IMR-90 (cell line): Measurements from ENCODE around the gene CERS1. TPM values are rescaled to one million over a fixed set of nuclear protein-coding genes. Genes with fewer than 3 reads are reported as not detected.

ENCODE experiments used
- ATAC-seq: fragments of 200-7000 bp; cut with Tn5 transposase; 2 replicates; pipeline ENCODE4 v1.9.1; 2020; ENCODE audit warnings: low read depth, mild to moderate bottlenecking, moderate library complexity
- BruUV-seq: library from RNA; stranded (reverse); fragments of 400-500 nt; replicated peaks from 2 replicates; lab custom pipeline; 2021; lab: Mats Ljungman, UMichigan
- CTCF ChIA-PET: fragments of 300-600 bp; formaldehyde crosslinking; extraction: SDS; loops from one replicate; lab custom pipeline; 2021; ENCODE audit warnings: antibody characterized with exemption; lab: Yijun Ruan, JAX
- POLR2A ChIA-PET: fragments of 300-600 bp; sonication (Branson Sonifier 250); formaldehyde crosslinking; loops from one replicate; lab custom pipeline; 2022; ENCODE audit warnings: antibody characterized with exemption; ENCODE audit not compliant: unreplicated experiment; lab: Charles Lee
- DNase-seq: peaks from one replicate; pipeline ENCODE4 v3.0.0; 2013
- H2AFZ ChIP-seq: replicated peaks from 2 replicates; pipeline ENCODE3; 2013; ENCODE audit warnings: low read length, mild to moderate bottlenecking; ENCODE audit not compliant: poor library complexity
- H2AK5ac ChIP-seq: 2 replicates; pipeline ENCODE4 v1.6.1; 2013; ENCODE audit warnings: low read depth, low read length, inconsistent platforms
- H2AK9ac ChIP-seq: replicated peaks from 2 replicates; pipeline ENCODE3; 2013; ENCODE audit warnings: mild to moderate bottlenecking, low read depth, low read length, moderate library complexity; ENCODE audit not compliant: poor library complexity
- H2BK120ac ChIP-seq: 2 replicates; pipeline ENCODE4 v1.6.1; 2013; ENCODE audit warnings: low read depth, low read length, inconsistent platforms
- H2BK15ac ChIP-seq: 3 replicates; pipeline ENCODE4 v1.6.1; 2013; ENCODE audit warnings: low read depth, low read length, inconsistent platforms
- H2BK20ac ChIP-seq: 2 replicates; pipeline ENCODE4 v1.6.1; 2013; ENCODE audit warnings: low read depth, mild to moderate bottlenecking, inconsistent platforms, low read length, moderate library complexity
- H2BK5ac ChIP-seq: 2 replicates; pipeline ENCODE4 v1.6.1; 2013; ENCODE audit warnings: mild to moderate bottlenecking, low read depth, low read length, inconsistent platforms; ENCODE audit not compliant: poor library complexity, severe bottlenecking
- H3K14ac ChIP-seq: replicated peaks from 2 replicates; pipeline ENCODE4 v1.6.1; 2013; ENCODE audit warnings: low read depth, low read length, inconsistent platforms
- H3K18ac ChIP-seq: 2 replicates; pipeline ENCODE4 v1.6.1; 2013; ENCODE audit warnings: low read depth, low read length, control low read depth
- H3K23ac ChIP-seq: 2 replicates; pipeline ENCODE4 v1.6.1; 2013; ENCODE audit warnings: low read depth, low read length, inconsistent platforms
- H3K27ac ChIP-seq: 2 replicates; pipeline ENCODE4 v1.5.1; 2013; ENCODE audit warnings: mild to moderate bottlenecking, control low read depth, low read length; ENCODE audit not compliant: insufficient read depth
- H3K27me3 ChIP-seq: 2 replicates; pipeline ENCODE4 v1.6.1; 2013; ENCODE audit warnings: low read length; ENCODE audit not compliant: control insufficient read depth, insufficient read depth
- H3K36me3 ChIP-seq: 2 replicates; pipeline ENCODE4 v1.6.1; 2013; ENCODE audit warnings: low read length, mixed read lengths; ENCODE audit not compliant: control insufficient read depth, insufficient read depth
- H3K4ac ChIP-seq: 2 replicates; pipeline ENCODE4 v1.6.1; 2013; ENCODE audit warnings: low read depth, low read length, inconsistent platforms
- H3K4me1 ChIP-seq: 2 replicates; pipeline ENCODE4 v1.6.1; 2013; ENCODE audit warnings: low read length, mixed read lengths; ENCODE audit not compliant: control insufficient read depth, insufficient read depth
- H3K4me2 ChIP-seq: 2 replicates; pipeline ENCODE4 v1.6.1; 2013; ENCODE audit warnings: low read depth, mild to moderate bottlenecking, control low read depth, low read length, moderate library complexity
- H3K4me3 ChIP-seq: 2 replicates; pipeline ENCODE4 v1.5.1; 2013; ENCODE audit warnings: low read depth, mild to moderate bottlenecking, control low read depth, low read length, moderate library complexity; ENCODE audit not compliant: insufficient read depth
- H3K56ac ChIP-seq: 2 replicates; pipeline ENCODE4 v1.6.1; 2013; ENCODE audit warnings: low read length, inconsistent platforms; ENCODE audit not compliant: insufficient read depth; ENCODE audit errors: extremely low read depth
- H3K79me1 ChIP-seq, 2 experiments: 2 replicates each; pipeline ENCODE4 v1.6.1; 2013; ENCODE audit warnings: low read length in 2 of 2, inconsistent platforms in 1 of 2, low read depth in 1 of 2
- H3K9ac ChIP-seq: 2 replicates; pipeline ENCODE4 v1.6.1; 2013; ENCODE audit warnings: low read depth, low read length, control low read depth
- H3K9me1 ChIP-seq: 2 replicates; pipeline ENCODE4 v1.6.1; 2013; ENCODE audit warnings: low read length, inconsistent platforms; ENCODE audit not compliant: insufficient read depth
- H3K9me3 ChIP-seq: 2 replicates; pipeline ENCODE4 v1.6.1; 2013; ENCODE audit warnings: low read length; ENCODE audit not compliant: control insufficient read depth, insufficient read depth
- H4K20me1 ChIP-seq: 2 replicates; pipeline ENCODE4 v1.6.1; 2013; ENCODE audit warnings: low read length, inconsistent platforms; ENCODE audit not compliant: insufficient read depth
- H4K5ac ChIP-seq: 2 replicates; pipeline ENCODE4 v1.6.1; 2013; ENCODE audit warnings: mild to moderate bottlenecking, low read depth, low read length, control low read depth
- H4K8ac ChIP-seq, 2 experiments: 2 replicates each; pipeline ENCODE4 v1.6.1; 2013; ENCODE audit warnings: low read depth in 2 of 2, low read length in 2 of 2, control low read depth in 1 of 2, inconsistent platforms in 1 of 2
- H4K91ac ChIP-seq: 2 replicates; pipeline ENCODE4 v1.6.1; 2013; ENCODE audit warnings: low read depth, low read length, inconsistent platforms; ENCODE audit not compliant: insufficient read depth
- CEBPB ChIP-seq: IDR thresholded peaks from 2 replicates; pipeline ENCODE4 v1.6.1; 2012; ENCODE audit warnings: low read depth, low read length, improper control_type of control experiment
- FOS ChIP-seq: fragments of 150-350 bp; IDR thresholded peaks from 2 replicates; pipeline ENCODE4 v1.6.1; 2016; ENCODE audit warnings: low read depth, low read length
- MAFK ChIP-seq: IDR thresholded peaks from 2 replicates; pipeline ENCODE4 v1.6.1; 2012; ENCODE audit warnings: low read depth, low read length, improper control_type of control experiment
- NFE2L2 ChIP-seq: fragments of 150-350 bp; IDR thresholded peaks from 2 replicates; pipeline ENCODE4 v1.6.1; 2016; ENCODE audit warnings: low read depth, mild to moderate bottlenecking, low read length
- RCOR1 ChIP-seq: IDR thresholded peaks from 2 replicates; pipeline ENCODE4 v1.6.1; 2012; ENCODE audit warnings: mild to moderate bottlenecking, low read length, improper control_type of control experiment; ENCODE audit not compliant: insufficient replicate concordance
- WGBS, 2 experiments: methylation state at CpG; one replicate each; pipeline versions ENCODE4 v1.1.5 to v1.1.7; 2013; ENCODE audit warnings: missing lambda C conversion rate in 2 of 2; ENCODE audit not compliant: insufficient read length in 1 of 2; ENCODE audit errors: extremely low coverage in 2 of 2; 5-methylcytosine and 5-hydroxymethylcytosine counted together
- dilution Hi-C: fragments of 300-500 bp; cut with HindIII; formaldehyde crosslinking; loops from one replicate; pipeline ENCODE4 v1.14.3; 2018; ENCODE audit warnings: low sequenced_read_pairs; ENCODE audit not compliant: unreplicated experiment
- in situ Hi-C: fragments of 300-500 bp; cut with MboI; formaldehyde crosslinking; loops from 3 replicates; pipeline ENCODE4 v1.14.3; 2019; ENCODE audit warnings: low sequenced_read_pairs, inconsistent platforms, mixed read lengths
- intact Hi-C: fragments of 100-400 bp; cut with micrococcal nuclease; formaldehyde crosslinking; loops from 2 replicates; pipeline ENCODE4 v1.10.0; 2022
- polyA plus RNA-seq, 3 experiments: library from polyadenylated mRNA; depleted of rRNA; stranded (reverse); fragments of >200 nt; gene quantifications; 2 replicates each; pipeline ENCODE4 v1.2.3, GENCODE V29; 2012; ENCODE audit warnings: low replicate concordance in 1 of 3
- total RNA-seq: library from RNA; depleted of rRNA; stranded (reverse); fragments of >200 nt; gene quantifications from 2 replicates; pipeline ENCODE4 v1.2.3, GENCODE V29; 2012
- TF ChIP-seq, protein P1 (sequence below): conservative IDR thresholded peaks from 2 replicates; pipeline ENCODE4 v1.5.1; 2012; ENCODE audit warnings: mild to moderate bottlenecking, low read depth, low read length, improper control_type of control experiment

Gene CERS1
- total and polyA plus RNA-seq, 2 of the 4 experiments (the other 2 are of a cell fraction) = 0.90 to 4.3 TPM

- H4K20me1 ChIP-seq = peaks cover 29% of the 10 kb centered on the region
- peaks cover 5% of the 10 kb centered on the region for H3K4me1 ChIP-seq
- H3K79me1 ChIP-seq = peaks cover 23 to 48% of the 10 kb centered on the region in 2 experiments
- H3K4me2 ChIP-seq = no peak overlapping the region
- H2BK15ac ChIP-seq = no peak overlapping the region
- H3K9ac ChIP-seq = no peak overlapping the region
- H3K23ac ChIP-seq = no peak overlapping the region
- DNase-seq = no peak
- no peak overlapping the region for H2BK120ac ChIP-seq
- no peaks in the 10 kb centered on the region for H3K27me3 ChIP-seq
- H3K14ac ChIP-seq = no peak overlapping the region
- dilution Hi-C loops = no loop called here
- no peak overlapping the region for H3K18ac ChIP-seq
- no peak overlapping the region for H3K4me3 ChIP-seq
- H2AFZ ChIP-seq = no peak overlapping the region
- no peak overlapping the region for H2AK5ac ChIP-seq
- no peak overlapping the region for H2AK9ac ChIP-seq
- peaks cover 42% of the 10 kb centered on the region for H3K36me3 ChIP-seq
- H3K27ac ChIP-seq = no peak overlapping the region
- no peak overlapping the region for H2BK20ac ChIP-seq
- no peak overlapping the region for H4K8ac ChIP-seq
- H4K91ac ChIP-seq = no peak overlapping the region
- no peak overlapping the region for H3K56ac ChIP-seq
- H3K9me3 ChIP-seq = no peaks in the 10 kb centered on the region
- BruUV-seq = no TSS peak
- no peak overlapping the region for H4K5ac ChIP-seq
- in situ Hi-C loops = no loop called here
- ChIA-PET POLR2A (no interaction called here), CTCF (no interaction called here)
- WGBS, 2 experiments = 86% methylated on average over 16 of the region's 29 CpGs; no CpG with 5 or more reads in 1 of the 2 experiments
- ATAC-seq = no peak
- TF ChIP-seq CEBPB = no peak
- TF ChIP-seq FOS = no peak
- TF ChIP-seq, protein P1, sequence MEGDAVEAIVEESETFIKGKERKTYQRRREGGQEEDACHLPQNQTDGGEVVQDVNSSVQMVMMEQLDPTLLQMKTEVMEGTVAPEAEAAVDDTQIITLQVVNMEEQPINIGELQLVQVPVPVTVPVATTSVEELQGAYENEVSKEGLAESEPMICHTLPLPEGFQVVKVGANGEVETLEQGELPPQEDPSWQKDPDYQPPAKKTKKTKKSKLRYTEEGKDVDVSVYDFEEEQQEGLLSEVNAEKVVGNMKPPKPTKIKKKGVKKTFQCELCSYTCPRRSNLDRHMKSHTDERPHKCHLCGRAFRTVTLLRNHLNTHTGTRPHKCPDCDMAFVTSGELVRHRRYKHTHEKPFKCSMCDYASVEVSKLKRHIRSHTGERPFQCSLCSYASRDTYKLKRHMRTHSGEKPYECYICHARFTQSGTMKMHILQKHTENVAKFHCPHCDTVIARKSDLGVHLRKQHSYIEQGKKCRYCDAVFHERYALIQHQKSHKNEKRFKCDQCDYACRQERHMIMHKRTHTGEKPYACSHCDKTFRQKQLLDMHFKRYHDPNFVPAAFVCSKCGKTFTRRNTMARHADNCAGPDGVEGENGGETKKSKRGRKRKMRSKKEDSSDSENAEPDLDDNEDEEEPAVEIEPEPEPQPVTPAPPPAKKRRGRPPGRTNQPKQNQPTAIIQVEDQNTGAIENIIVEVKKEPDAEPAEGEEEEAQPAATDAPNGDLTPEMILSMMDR = no peak
- TF ChIP-seq RCOR1 = no peak
- TF ChIP-seq MAFK = no peak
- no peak for TF ChIP-seq NFE2L2
- no peak overlapping the region for H2BK5ac ChIP-seq
- no peak overlapping the region for H3K4ac ChIP-seq
- H3K9me1 ChIP-seq = peaks cover 7% of the 10 kb centered on the region
- intact Hi-C loops = no loop called here
These were observed 26.4 kb upstream of the CERS1 start for GRCh38 chr19:18922228-18922985.
